ENCODE measurements around the gene SNAI3. TPM values are rescaled to one million over a fixed set of nuclear protein-coding genes. Genes with fewer than 3 reads are reported as not detected.

Gene SNAI3
- total RNA-seq, 2 donors from 2014 or later: 0.77 to 2.1 TPM

- H3K4me1 ChIP-seq (ENCODE audit: control insufficient read depth, insufficient read depth, low read length): peaks cover 5% of the 10 kb centered on the region
- H3K4me3 ChIP-seq (ENCODE audit: low read length): no peak overlapping the region
- peaks cover 5% of the 10 kb centered on the region for H3K4me1 Mint-ChIP-seq
- peaks cover 3% of the 10 kb centered on the region for H3K36me3 ChIP-seq (ENCODE audit: control insufficient read depth, insufficient read depth, low read length)
- no peak overlapping the region for H3K4me3 Mint-ChIP-seq
- no peak overlapping the region for H3K27ac ChIP-seq (ENCODE audit: low read depth, low read length)
- H3K36me3 Mint-ChIP-seq (ENCODE audit: low read depth): peaks cover 16% of the 10 kb centered on the region
- no peak for DNase-seq
- no peaks in the 10 kb centered on the region for H3K27me3 ChIP-seq (ENCODE audit: control insufficient read depth, insufficient read depth, low read length, poor library complexity, severe bottlenecking)
- no peak overlapping the region for H3K9ac ChIP-seq (ENCODE audit: extremely low read depth, low read length, poor library complexity, severe bottlenecking)
- H3K9me3 ChIP-seq (ENCODE audit: control insufficient read depth, low read length): no peaks in the 10 kb centered on the region
- TF ChIP-seq CTCF (conservative IDR thresholded peaks at IDR 0.05): no peak
- 93% methylated on average over 9 to 22 of the region's 22 CpGs for WGBS, 2 experiments (ENCODE audit: insufficient coverage in 1 of 2, insufficient read length in 1 of 2)
- H3K27me3 Mint-ChIP-seq (ENCODE audit: insufficient read depth): no peaks in the 10 kb centered on the region
- H3K27ac Mint-ChIP-seq: no peak overlapping the region
- H3K9me3 Mint-ChIP-seq: no peaks in the 10 kb centered on the region
These were observed 38.9 kb downstream of the SNAI3 start for GRCh38 chr16:88647178-88648070.

GRCh38 chr16:88646345-88647034 lies 39.8 kb downstream of the SNAI3 start:
- Histone ChIP-seq H3K4me3 (ENCODE audit: low read length) (no peak overlapping the region), H3K36me3 (ENCODE audit: control insufficient read depth, insufficient read depth, low read length) (peaks cover 3% of the 10 kb centered on the region), H3K27me3 (ENCODE audit: control insufficient read depth, insufficient read depth, low read length, poor library complexity, severe bottlenecking) (no peaks in the 10 kb centered on the region), H3K27ac (ENCODE audit: low read depth, low read length) (peak overlapping the region; percentile 24), H3K4me1 (ENCODE audit: control insufficient read depth, insufficient read depth, low read length) (peaks cover 4% of the 10 kb centered on the region), H3K9me3 (ENCODE audit: control insufficient read depth, low read length) (no peaks in the 10 kb centered on the region), H3K9ac (ENCODE audit: extremely low read depth, low read length, poor library complexity, severe bottlenecking) (no peak overlapping the region)
- WGBS, 2 experiments (ENCODE audit: insufficient coverage in 1 of 2, insufficient read length in 1 of 2): 92 to 93% methylated on average over 13 to 28 of the region's 28 CpGs
- no peaks in the 10 kb centered on the region for H3K9me3 Mint-ChIP-seq
- peaks cover 5% of the 10 kb centered on the region for H3K4me1 Mint-ChIP-seq
- no peak overlapping the region for H3K27ac Mint-ChIP-seq
- peaks cover 16% of the 10 kb centered on the region for H3K36me3 Mint-ChIP-seq (ENCODE audit: low read depth)
- no peak for TF ChIP-seq CTCF (conservative IDR thresholded peaks at IDR 0.05)
- no peaks in the 10 kb centered on the region for H3K27me3 Mint-ChIP-seq (ENCODE audit: insufficient read depth)
- no peak overlapping the region for H3K4me3 Mint-ChIP-seq
- no peak for DNase-seq

GRCh38 chr16:88645941-88646340 lies 40.4 kb downstream of the SNAI3 start:
- Mint-ChIP-seq H3K9me3 (no peaks in the 10 kb centered on the region), H3K27ac (no peak overlapping the region), H3K27me3 (ENCODE audit: insufficient read depth) (no peaks in the 10 kb centered on the region), H3K36me3 (ENCODE audit: low read depth) (peaks cover 16% of the 10 kb centered on the region), H3K4me3 (no peak overlapping the region), H3K4me1 (peaks cover 5% of the 10 kb centered on the region)
- peaks cover 3% of the 10 kb centered on the region for H3K36me3 ChIP-seq (ENCODE audit: control insufficient read depth, insufficient read depth, low read length)
- no peak for DNase-seq
- 92% methylated on average over 20 to 23 of the region's 23 CpGs for WGBS, 2 experiments (ENCODE audit: insufficient coverage in 1 of 2, insufficient read length in 1 of 2)
- peak overlapping the region; percentile 24 for H3K27ac ChIP-seq (ENCODE audit: low read depth, low read length)
- no peak for TF ChIP-seq CTCF (conservative IDR thresholded peaks at IDR 0.05)
- no peak overlapping the region for H3K4me3 ChIP-seq (ENCODE audit: low read length)
- no peak overlapping the region for H3K9ac ChIP-seq (ENCODE audit: extremely low read depth, low read length, poor library complexity, severe bottlenecking)
- no peaks in the 10 kb centered on the region for H3K9me3 ChIP-seq (ENCODE audit: control insufficient read depth, low read length)
- H3K4me1 ChIP-seq (ENCODE audit: control insufficient read depth, insufficient read depth, low read length): no peaks in the 10 kb centered on the region
- H3K27me3 ChIP-seq (ENCODE audit: control insufficient read depth, insufficient read depth, low read length, poor library complexity, severe bottlenecking): no peaks in the 10 kb centered on the region
